ENCODE results near the gene JADE2.

JADE2 gene

DNA sequence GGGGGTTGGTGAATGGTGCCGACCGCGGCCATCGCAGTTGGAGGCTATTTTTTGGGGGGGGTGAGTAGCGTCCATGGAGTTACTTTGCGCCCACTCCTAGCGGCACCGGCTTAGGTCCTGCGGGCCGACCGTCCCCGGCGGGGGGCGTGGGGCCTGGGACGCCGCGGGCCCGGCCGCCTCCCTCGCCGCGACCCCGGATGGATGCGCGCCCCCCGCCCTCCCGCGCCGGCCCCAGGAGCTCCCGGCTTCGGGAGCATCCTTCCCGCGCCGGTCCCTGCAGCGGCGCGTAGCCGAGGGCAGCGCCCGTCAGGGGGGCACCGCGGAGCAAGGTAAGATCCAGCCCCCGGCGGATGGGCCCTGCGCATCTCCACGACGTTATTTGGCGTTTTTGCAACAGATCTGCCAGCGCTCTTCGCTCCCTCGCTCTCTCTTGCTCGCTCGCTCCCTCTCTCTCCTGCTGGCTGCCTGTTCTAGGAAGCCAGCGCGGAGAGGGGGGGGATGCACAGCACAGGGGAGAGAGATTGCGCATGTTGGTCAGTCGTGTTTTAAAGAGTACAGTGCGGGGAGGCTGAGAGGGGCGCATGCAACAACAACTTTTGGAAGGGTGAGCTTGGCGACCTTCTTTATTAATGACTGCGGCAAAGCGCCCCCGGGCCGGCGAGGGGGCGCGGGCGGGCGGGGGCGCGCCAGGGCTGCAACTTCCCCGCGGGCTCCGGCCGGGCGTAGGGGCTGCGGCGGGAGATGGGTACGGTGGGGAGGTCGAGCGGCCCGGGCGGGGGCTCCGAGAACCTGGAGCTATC is 413 bp downstream of the JADE2 start:
- peak overlapping the region; percentile 78 for H3K4me3 ChIP-seq (ENCODE audit: low read depth, low read length)
- in situ Hi-C loops (cut with HindIII; ENCODE audit: low sequenced_read_pairs) = no loop called here
- TF ChIP-seq, protein P1, sequence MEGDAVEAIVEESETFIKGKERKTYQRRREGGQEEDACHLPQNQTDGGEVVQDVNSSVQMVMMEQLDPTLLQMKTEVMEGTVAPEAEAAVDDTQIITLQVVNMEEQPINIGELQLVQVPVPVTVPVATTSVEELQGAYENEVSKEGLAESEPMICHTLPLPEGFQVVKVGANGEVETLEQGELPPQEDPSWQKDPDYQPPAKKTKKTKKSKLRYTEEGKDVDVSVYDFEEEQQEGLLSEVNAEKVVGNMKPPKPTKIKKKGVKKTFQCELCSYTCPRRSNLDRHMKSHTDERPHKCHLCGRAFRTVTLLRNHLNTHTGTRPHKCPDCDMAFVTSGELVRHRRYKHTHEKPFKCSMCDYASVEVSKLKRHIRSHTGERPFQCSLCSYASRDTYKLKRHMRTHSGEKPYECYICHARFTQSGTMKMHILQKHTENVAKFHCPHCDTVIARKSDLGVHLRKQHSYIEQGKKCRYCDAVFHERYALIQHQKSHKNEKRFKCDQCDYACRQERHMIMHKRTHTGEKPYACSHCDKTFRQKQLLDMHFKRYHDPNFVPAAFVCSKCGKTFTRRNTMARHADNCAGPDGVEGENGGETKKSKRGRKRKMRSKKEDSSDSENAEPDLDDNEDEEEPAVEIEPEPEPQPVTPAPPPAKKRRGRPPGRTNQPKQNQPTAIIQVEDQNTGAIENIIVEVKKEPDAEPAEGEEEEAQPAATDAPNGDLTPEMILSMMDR (IDR thresholded peaks at IDR 0.05; ENCODE audit: low read depth, low read length, missing control alignments) = no peak
- DNase-seq (ENCODE audit: low read depth) = peak; percentile 68

DNA sequence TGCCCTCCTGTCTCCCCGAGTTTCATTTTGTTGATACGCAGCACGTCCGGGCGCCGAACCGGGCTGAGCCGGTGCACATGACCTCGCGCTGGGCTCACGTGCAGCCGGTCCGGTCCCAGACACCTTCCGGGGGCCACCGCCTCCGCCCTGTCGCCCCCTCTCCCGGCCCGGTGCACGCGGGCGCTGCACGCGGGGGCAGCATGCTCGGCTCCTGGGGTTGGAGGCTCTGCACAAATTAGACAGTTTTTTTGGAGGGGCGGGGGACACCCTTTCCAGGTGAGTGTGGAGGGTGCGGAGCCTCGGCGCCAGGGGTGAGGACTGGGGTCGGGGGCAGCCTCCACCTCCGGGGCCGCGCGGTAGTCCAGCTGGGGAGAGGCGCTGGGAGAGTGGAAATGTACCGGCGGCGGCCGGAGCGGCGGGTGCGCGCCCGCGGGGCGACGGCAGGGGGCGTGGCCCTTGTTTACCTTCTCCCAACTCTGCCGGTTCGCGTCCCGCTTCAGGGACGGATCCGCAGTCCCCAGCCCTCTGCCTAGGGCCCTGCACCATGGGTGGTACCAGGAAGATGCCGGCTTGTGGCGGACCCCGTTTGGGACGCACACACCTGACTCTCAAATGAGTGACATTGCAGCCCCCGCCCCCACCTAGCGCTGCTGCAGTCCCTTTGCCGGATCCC is 1.1 kb downstream of the JADE2 start:
- DNase-seq (ENCODE audit: low read depth) = no peak
- peak overlapping the region; percentile 78 for H3K4me3 ChIP-seq (ENCODE audit: low read depth, low read length)
- in situ Hi-C loops (cut with HindIII; ENCODE audit: low sequenced_read_pairs) = no loop called here
- TF ChIP-seq, protein P1 (IDR thresholded peaks at IDR 0.05; ENCODE audit: low read depth, low read length, missing control alignments) = peak; percentile 34

DNA sequence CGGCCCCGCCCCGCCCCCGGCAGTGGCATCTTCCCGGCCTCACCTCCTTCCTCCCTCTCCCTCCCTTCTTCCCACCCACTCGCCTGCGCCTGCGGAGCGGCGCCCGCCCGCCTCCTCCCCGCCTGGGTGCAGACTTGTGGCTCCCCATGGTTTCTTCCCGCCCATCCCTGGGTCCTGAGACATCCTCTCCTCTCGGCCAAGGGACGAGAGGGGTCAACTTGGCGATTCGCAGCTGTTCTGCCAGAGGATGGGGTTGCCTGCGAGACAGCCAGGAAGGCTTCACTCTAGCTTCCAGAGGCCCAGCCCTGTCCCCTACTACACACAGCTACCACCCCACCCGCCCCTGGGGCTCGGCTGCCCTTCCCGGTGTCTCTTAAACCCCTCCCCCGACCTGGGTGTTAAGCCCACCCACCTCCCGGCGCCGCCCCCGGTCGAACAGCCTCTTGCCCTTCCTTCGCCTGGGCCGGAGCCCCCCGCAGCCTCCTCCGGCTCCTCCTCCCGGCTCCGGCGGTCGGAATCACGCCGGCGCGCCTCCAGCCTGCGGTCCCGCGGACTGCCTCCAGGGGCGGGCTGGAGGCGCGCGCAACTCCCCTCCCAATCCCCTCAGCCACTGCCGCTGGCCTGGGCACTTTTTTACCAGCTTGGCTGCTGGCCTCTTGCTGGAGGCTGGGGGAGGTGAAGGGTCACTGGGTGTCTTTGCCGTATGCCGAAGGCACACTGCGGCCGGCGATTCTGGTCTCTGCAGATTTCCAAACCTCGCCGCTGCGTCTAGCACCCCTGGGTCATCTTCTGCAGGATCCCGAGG is 1.9 kb downstream of the JADE2 start:
- peak overlapping the region; percentile 78 for H3K4me3 ChIP-seq (ENCODE audit: low read depth, low read length)
- TF ChIP-seq, protein P1 (IDR thresholded peaks at IDR 0.05; ENCODE audit: low read depth, low read length, missing control alignments) = peak; percentile 80
- DNase-seq (ENCODE audit: low read depth) = peak; percentile 39
- in situ Hi-C loops (cut with HindIII; ENCODE audit: low sequenced_read_pairs) = no loop called here

DNA sequence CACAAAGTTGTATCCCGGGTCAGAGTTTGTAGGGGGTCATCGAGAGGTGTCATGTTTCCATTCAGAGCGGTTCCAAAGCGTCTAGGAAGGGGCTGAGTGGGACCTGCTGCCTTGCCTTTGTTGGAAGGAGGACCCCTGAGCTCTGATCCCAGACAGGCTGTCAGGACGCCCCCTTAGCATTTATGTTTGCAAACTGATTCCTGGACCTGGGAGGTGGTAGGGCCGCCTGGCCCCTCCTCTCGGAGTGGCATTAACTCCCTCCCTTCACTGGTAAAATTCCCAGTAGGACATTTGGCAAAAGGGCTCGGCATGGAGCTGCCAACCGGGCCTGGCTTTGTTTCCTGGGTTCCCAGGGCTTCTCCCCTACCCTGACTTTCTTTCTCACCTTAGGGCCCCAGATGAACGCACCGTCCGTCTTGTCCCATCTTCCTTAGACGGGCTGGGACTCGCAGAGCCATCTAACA is 2.5 kb downstream of the JADE2 start:
- DNase-seq (ENCODE audit: low read depth) = no peak
- TF ChIP-seq, protein P1 (IDR thresholded peaks at IDR 0.05; ENCODE audit: low read depth, low read length, missing control alignments) = no peak
- in situ Hi-C loops (cut with HindIII; ENCODE audit: low sequenced_read_pairs) = no loop called here
- H3K4me3 ChIP-seq (ENCODE audit: low read depth, low read length) = peak overlapping the region; percentile 78

DNA sequence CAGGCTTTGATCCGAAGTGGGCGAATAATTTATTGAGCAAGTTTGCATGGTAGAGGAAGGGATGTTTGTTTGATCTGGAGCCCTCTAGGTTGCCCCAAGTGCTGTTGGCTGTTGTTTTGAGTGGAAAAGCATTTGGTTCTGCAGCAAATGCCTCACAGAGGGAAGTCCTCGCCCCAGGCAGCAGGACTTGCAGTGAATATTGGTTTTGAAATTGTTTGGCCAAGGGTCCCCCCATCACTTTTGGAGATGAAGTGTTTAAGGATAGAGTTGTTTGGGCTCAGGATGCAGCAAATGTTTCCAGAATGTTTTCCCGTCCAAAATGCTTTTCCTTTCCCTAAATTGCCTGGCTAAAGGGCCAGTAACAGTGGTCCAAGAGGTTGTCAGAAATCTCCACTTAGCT is 3.1 kb downstream of the JADE2 start:
- no peak overlapping the region for H3K4me3 ChIP-seq (ENCODE audit: low read depth, low read length)
- TF ChIP-seq, protein P1 (IDR thresholded peaks at IDR 0.05; ENCODE audit: low read depth, low read length, missing control alignments) = no peak
- in situ Hi-C loops (cut with HindIII; ENCODE audit: low sequenced_read_pairs) = no loop called here
- DNase-seq (ENCODE audit: low read depth) = no peak

DNA sequence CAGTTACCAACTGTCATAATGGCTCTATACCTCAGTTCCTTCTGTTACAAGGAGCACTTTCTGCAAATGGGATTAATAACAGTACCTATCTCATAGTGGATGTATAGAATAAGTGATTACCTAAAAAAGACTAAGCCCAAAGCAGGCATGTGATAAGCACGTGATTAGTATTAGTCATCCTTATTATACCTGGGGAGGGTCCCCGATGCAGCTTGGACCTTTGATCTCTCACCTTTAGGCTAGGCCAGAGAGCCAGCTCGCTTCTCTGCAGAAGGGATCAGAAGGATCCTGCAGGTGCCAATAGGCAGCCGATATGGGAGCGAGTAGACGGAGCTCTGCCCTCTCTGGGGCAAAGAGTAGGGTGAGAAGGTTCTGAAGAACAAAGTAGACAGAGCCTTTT is 4.0 kb downstream of the JADE2 start:
- TF ChIP-seq, protein P1 (IDR thresholded peaks at IDR 0.05; ENCODE audit: low read depth, low read length, missing control alignments) = no peak
- in situ Hi-C loops (cut with HindIII; ENCODE audit: low sequenced_read_pairs) = no loop called here
- no peak overlapping the region for H3K4me3 ChIP-seq (ENCODE audit: low read depth, low read length)
- DNase-seq (ENCODE audit: low read depth) = no peak

All from astrocyte of the cerebellum (primary cell).